HL-60 (cell line): ENCODE data around the gene GTSE1.
A peak's percentile ranks its signal among the peaks of the same experiment; 100 is the strongest.
"Not testable (repeated sequence)": the region's sequence is repeated elsewhere in the genome, so short reads cannot be mapped to it uniquely, and the experiment has no call there.

ENCODE experiments used
- DNase-seq, 2 experiments: peaks; one replicate each; pipeline ENCODE4 v3.0.0-alpha.2; 2010 to 2020; ENCODE audit warnings: low read depth in 1 of 2, low spot score in 1 of 2
- H3K27ac ChIP-seq: fragments of 250-450 bp; sonication (Bioruptor Pico); replicated peaks from 2 replicates; pipeline ENCODE4 v1.5.1; 2020; ENCODE audit warnings: mild to moderate bottlenecking, moderate library complexity
- H3K27me3 ChIP-seq: fragments of 250-450 bp; sonication (Bioruptor Pico); 2 replicates; pipeline ENCODE4 v1.5.1; 2021; ENCODE audit warnings: mild to moderate bottlenecking, moderate library complexity; ENCODE audit not compliant: insufficient read depth, poor library complexity, severe bottlenecking
- H3K4me3 ChIP-seq: replicated peaks from 2 replicates; pipeline ENCODE4 v1.5.1; 2011; ENCODE audit warnings: mild to moderate bottlenecking, control low read depth, low read length; ENCODE audit not compliant: insufficient read depth
- GABPA ChIP-seq: IDR thresholded peaks from 2 replicates; pipeline ENCODE4 v1.6.1; 2012; ENCODE audit warnings: low read depth
- POLR2AphosphoS5 ChIP-seq: IDR thresholded peaks from 2 replicates; pipeline ENCODE4 v1.6.1; 2012; ENCODE audit warnings: low read depth
- SPI1 ChIP-seq: IDR thresholded peaks from 2 replicates; pipeline ENCODE4 v1.6.1; 2012; ENCODE audit warnings: low read depth, mild to moderate bottlenecking, borderline replicate concordance
- TF ChIP-seq, protein P1 (sequence below): IDR thresholded peaks from 2 replicates; pipeline ENCODE4 v1.6.1; 2012; ENCODE audit warnings: low read depth; ENCODE audit not compliant: insufficient replicate concordance
- TF ChIP-seq, protein P2 (sequence below): IDR thresholded peaks from one replicate; pipeline ENCODE4 v1.5.1; 2011; ENCODE audit warnings: low read length, control low read depth, inconsistent platforms; ENCODE audit not compliant: insufficient read depth

GTSE1 gene

DNA sequence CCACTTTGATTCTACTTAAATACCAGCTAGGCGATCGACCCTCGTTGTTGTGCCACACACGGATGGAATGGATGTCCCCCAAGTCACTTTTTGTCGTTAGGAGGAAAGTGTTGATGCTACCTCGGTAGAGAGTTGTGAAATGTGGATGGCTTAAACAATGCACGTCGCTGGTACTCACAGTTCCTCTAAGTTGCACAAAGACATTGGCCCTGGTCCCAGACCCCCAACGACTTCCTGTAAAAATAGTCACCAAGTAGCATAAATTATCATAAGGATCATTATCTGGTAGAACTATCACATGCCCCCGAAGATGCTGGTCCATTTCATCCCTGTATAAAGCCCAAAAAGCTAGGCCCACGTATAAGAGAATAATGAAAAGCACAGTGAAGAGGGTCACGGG is 37.3 kb upstream of the GTSE1 start:
- Histone ChIP-seq H3K4me3 (no peak overlapping the region), H3K27ac (no peak overlapping the region), H3K27me3 (no peaks in the 10 kb centered on the region)
- no peak for TF ChIP-seq POLR2AphosphoS5
- peak; percentile 53; the same call in 1 of the 2 replicates for TF ChIP-seq SPI1
- peak in 1 of 2 experiments; percentile 50 for DNase-seq

DNA sequence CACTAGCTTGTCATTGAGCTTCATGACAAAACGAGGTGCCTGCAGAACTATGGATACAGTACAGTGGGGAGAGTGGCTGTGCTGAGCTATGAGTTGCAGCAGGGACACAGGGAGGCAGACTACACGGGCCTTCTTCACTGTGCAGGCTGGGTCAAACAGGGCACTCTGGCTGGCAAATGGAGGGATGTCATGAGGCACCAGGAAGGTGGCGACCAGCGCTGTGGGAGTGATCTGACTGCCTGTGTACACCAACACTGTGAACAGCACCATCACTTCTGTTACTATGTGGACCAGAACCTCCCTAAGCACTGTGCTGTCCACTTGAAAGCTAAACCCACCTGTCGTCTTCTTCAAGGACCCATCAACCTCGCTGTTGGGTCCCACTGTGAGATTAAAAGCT is 36.6 kb upstream of the GTSE1 start:
- Histone ChIP-seq H3K27me3 (no peaks in the 10 kb centered on the region), H3K4me3 (no peak overlapping the region), H3K27ac (no peak overlapping the region)
- DNase-seq, result no peak
- TF ChIP-seq POLR2AphosphoS5, result no peak
- TF ChIP-seq, protein P1, sequence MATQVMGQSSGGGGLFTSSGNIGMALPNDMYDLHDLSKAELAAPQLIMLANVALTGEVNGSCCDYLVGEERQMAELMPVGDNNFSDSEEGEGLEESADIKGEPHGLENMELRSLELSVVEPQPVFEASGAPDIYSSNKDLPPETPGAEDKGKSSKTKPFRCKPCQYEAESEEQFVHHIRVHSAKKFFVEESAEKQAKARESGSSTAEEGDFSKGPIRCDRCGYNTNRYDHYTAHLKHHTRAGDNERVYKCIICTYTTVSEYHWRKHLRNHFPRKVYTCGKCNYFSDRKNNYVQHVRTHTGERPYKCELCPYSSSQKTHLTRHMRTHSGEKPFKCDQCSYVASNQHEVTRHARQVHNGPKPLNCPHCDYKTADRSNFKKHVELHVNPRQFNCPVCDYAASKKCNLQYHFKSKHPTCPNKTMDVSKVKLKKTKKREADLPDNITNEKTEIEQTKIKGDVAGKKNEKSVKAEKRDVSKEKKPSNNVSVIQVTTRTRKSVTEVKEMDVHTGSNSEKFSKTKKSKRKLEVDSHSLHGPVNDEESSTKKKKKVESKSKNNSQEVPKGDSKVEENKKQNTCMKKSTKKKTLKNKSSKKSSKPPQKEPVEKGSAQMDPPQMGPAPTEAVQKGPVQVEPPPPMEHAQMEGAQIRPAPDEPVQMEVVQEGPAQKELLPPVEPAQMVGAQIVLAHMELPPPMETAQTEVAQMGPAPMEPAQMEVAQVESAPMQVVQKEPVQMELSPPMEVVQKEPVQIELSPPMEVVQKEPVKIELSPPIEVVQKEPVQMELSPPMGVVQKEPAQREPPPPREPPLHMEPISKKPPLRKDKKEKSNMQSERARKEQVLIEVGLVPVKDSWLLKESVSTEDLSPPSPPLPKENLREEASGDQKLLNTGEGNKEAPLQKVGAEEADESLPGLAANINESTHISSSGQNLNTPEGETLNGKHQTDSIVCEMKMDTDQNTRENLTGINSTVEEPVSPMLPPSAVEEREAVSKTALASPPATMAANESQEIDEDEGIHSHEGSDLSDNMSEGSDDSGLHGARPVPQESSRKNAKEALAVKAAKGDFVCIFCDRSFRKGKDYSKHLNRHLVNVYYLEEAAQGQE, result no peak
- TF ChIP-seq, protein P2, sequence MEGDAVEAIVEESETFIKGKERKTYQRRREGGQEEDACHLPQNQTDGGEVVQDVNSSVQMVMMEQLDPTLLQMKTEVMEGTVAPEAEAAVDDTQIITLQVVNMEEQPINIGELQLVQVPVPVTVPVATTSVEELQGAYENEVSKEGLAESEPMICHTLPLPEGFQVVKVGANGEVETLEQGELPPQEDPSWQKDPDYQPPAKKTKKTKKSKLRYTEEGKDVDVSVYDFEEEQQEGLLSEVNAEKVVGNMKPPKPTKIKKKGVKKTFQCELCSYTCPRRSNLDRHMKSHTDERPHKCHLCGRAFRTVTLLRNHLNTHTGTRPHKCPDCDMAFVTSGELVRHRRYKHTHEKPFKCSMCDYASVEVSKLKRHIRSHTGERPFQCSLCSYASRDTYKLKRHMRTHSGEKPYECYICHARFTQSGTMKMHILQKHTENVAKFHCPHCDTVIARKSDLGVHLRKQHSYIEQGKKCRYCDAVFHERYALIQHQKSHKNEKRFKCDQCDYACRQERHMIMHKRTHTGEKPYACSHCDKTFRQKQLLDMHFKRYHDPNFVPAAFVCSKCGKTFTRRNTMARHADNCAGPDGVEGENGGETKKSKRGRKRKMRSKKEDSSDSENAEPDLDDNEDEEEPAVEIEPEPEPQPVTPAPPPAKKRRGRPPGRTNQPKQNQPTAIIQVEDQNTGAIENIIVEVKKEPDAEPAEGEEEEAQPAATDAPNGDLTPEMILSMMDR, result no peak
- TF ChIP-seq GABPA, result no peak
- TF ChIP-seq SPI1, result no peak

DNA sequence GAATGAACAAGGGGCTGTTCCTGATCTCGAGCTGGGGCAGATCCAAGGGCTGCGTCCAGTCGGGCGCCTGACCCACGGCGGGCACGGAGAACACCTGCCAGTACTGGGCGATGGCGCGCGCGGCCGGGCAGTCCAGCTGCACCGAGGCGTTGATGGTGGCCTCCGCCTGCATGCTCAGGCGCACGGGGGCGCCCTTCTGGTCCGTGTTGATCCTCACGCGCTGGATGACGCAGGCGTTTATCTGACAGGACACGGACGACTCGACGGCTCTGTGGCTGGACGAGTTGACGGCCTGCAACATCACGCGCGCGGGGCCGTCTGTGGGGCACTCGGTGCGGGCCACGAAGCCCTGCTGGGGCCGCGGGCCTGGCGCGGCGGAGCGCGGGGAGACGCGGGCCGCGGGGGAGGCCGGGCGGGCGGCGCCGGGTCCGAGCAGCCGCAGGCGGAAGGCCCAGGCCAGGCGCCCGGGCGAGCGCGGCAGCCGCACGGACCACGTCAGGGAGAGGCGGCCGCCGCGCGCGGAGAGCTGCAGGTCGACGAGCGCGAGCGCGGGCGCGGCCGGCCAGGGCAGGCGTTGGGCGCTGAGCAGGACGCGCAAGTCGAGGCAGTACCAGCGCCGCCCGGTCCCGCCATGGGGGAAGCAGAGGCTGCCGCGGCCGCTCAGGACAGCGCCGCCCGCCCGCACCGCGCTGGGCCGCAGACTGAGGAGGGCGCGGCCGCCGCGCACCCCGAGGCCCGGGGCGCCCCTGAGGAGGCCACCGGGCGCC is 34.0 kb upstream of the GTSE1 start:
- no peak overlapping the region for H3K27ac ChIP-seq
- H3K4me3 ChIP-seq, result no peak overlapping the region
- no peaks in the 10 kb centered on the region for H3K27me3 ChIP-seq
- TF ChIP-seq POLR2AphosphoS5 (no peak), GABPA (no peak), SPI1 (no peak)
- TF ChIP-seq, protein P1, result no peak
- TF ChIP-seq, protein P2, result no peak
- DNase-seq, result no peak

DNA sequence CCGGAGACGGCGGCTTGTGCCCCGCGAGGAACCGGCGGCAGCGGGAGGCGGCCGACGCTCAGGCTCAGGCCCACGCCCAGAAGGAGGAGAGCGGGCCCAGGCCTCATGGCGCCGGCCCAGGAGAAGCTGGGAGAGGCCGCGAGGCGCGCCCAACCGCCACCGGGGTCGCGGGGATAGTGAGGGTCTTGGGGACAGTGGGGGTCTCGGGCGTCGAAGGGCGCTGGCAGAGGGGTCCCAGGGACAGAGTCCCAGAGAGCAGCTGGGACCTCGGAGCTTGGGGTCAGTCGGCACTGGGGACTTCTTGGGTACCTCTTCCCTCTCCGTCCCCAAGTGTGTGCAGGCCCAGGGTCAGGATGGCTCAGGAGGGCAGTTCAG is 33.5 kb upstream of the GTSE1 start, which contains the start of gene PKDREJ:
PKDREJ (minus strand) TSS at position 128 of the 375 bp plus-strand sequence; CDS start at position 107, 21 bp downstream.
- no peak for DNase-seq
- Histone ChIP-seq H3K27me3 (no peaks in the 10 kb centered on the region), H3K4me3 (no peak within 1 kb of the TSS), H3K27ac (no peak within 1 kb of the TSS)
- TF ChIP-seq GABPA, result no peak
- TF ChIP-seq SPI1, result no peak
- TF ChIP-seq POLR2AphosphoS5, result no peak
- TF ChIP-seq, protein P2, result no peak
- TF ChIP-seq, protein P1, result no peak

DNA sequence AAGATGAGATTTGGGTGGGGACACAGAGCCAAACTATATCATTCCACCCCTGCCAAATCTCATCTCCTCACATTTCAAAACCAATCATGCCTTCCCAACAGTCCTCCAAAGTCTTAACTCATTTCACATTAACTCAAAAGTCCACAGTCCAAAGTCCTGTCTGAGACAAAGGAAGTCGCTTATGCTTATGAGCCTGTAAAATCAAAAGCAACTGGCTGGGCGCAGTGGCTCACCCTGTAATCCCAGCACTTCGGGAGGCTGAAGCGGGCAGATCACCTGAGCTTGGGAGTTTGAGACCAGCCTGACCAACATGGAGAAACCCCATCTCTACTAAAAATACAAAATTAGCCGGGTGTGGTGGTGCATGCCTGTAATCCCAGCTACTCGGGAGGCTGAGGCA is 32.1 kb upstream of the GTSE1 start:
- DNase-seq, H3K27ac ChIP-seq, H3K27me3 ChIP-seq, H3K4me3 ChIP-seq: not testable (repeated sequence)
